Measurements from ENCODE around the gene NENF.
"Not testable (repeated sequence)": the region's sequence is repeated elsewhere in the genome, so short reads cannot be mapped to it uniquely, and the experiment has no call there.

Gene NENF

DNA sequence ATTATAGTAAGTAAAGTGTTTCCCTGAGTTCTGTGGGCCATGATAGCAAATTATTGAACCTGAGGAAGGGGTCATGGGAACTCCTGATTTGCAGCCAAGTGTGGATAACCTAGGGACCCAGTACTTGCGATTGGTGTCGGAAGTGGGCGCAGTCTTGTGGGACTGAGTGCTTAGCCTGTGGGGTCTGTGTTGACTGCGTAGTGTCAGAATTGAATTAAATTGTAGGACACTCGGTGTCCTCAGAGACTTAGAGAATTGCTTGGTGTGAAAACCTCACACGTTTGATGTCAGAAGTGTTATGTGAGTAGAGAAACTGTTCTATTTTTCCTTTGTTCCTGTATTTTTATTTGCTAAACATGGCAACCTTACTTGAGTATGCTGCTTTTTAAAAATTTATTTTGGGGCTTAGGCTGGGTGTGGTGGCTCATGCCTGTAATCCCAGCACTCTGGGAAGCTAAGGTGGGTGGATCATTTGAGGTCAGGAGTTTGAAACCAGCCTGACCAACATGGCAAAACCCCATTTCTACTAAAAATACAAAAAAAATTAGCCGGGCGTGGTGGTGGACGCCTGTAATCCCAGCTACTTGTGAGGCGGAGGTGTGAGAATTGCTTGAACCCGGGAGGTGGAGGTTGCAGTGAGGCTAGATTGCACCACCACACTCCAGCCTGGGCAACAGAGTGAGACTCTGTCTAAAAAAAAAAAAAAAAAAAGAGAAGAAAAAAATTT lies 48.2 kb downstream of the NENF start:
- in situ Hi-C loops (cut with MboI; ENCODE audit: low sequenced_read_pairs) = not testable (repeated sequence)

- in situ Hi-C loops (cut with MboI; ENCODE audit: low sequenced_read_pairs) = no loop called here
Measured at GRCh38 chr1:212481438-212481767, 48.7 kb downstream of the NENF start.

DNA sequence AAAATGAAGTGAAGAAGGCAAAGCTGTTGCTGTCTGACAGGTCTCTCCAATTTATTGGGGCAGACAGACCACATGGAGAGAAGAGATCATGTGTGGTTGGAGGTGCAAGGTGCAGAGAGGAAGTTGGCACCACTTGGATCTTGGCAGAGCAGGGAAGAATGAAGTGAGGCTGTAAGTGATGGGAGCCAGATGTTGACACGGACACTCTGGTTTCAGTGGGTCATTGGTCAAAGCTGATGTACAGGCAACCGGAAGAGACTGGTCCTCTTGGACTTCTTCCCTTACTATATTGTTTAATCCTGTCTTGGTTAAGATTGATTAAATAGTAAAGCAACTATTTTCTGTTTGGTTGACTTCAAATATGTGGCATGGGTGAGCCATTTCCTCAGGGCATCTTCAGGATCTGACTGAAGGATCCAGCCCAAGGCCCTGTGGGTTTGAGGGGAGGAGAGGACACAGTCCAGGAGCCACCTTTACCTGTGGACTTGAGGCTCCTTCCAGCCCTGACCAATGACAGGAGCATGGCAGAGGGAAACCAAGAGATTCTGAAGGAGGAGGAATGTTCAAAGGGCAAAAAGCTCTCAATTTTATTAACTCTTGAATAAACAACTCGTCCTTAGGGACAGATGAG lies 49.4 kb downstream of the NENF start:
- in situ Hi-C loops (cut with MboI; ENCODE audit: low sequenced_read_pairs) = no loop called here

DNA sequence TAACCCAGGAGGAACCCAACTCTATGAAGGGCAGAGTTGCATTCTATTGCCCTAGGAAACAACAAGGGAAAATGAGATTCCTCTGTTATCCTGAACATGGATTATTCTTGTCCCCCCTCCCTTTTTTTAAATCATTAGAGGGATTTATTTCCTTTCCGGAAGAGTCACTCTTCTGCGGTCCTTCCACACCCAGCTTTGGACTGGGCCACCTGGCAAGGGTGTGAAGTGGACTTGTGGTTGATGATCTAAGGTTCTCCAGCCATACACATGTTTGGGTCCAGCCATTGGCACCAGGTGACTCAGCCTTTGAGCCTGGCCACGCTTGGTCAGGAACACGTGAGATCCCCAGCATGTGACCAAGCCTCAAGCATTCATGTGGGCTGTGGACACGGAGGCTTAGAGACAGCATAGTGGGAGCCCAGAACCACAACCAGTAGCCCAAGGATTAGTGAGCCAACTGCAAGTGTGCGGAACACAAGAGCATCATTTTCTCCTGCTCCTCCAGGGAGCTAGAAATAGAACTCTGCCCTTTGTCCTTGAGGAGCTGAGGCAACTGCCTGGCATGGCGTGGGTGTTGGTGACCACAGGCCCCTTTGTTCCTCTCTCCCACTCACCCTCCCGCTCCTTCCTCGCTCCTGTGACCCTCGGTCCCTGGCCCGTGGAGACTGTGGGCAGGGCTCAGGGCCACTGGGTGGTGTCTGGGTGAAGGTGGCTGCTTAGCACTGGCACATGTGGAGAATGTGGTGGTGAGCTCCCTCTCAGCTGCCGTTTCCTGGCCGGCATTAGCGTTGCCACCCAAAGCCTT lies 50.1 kb downstream of the NENF start:
- in situ Hi-C loops (cut with MboI; ENCODE audit: low sequenced_read_pairs) = no loop called here

- in situ Hi-C loops (cut with MboI; ENCODE audit: low sequenced_read_pairs) = no loop called here
Measured at GRCh38 chr1:212484701-212485570, 52.2 kb downstream of the NENF start.

DNA sequence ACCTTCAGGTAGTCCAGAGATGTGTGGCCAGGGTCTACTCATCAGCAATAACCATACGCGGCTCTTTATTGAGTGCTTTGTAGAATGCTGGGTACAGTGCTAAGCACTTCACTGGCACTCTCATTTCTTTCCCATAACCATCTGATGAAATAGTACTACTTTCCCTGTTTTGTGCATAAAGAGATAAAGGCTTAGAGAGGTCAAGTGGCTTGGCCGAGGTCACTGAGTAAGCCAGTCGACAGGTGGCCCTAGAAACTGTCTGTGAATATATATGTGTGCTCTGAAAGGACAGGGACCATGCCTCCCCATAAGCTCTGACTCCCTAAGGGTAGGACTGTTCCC lies 52.8 kb downstream of the NENF start:
- in situ Hi-C loops (cut with MboI; ENCODE audit: low sequenced_read_pairs) = no loop called here

DNA sequence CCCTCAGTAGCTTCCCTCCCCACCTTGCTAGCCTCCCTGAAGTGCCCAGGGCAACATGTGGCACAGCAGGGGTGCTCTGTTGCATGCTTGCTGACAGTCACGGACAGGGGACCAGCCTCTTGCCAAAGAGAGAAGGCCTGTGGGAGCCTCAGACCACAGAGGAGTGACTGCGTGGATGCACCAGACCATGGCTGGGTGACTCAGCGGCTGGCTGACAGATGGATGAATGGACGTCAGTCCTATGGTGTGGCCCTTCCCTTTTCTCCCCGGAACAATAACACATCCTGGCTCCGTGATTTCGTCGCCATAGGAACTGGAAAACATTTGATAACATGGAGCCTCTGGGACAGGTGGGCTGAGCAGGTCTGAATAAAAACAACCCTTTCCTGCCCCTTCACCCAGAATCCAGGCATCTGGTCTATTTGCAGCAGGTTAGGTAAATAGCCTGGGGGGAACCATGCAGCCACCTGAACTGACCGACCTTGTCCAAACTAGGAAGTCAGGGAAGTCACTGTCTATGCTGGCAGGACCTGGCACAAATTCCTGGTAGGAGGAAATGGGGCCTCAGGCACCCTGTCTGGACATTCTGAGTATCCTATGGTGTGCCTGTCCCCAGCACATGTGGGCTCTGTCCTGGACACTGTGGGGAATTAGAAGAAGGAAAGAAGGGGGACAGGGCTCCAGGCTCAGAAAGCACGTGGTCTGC lies 53.3 kb downstream of the NENF start:
- in situ Hi-C loops (cut with MboI; ENCODE audit: low sequenced_read_pairs) = no loop called here

- in situ Hi-C loops (cut with MboI; ENCODE audit: low sequenced_read_pairs) = no loop called here
Measured at GRCh38 chr1:212486619-212486975, 53.9 kb downstream of the NENF start.

DNA sequence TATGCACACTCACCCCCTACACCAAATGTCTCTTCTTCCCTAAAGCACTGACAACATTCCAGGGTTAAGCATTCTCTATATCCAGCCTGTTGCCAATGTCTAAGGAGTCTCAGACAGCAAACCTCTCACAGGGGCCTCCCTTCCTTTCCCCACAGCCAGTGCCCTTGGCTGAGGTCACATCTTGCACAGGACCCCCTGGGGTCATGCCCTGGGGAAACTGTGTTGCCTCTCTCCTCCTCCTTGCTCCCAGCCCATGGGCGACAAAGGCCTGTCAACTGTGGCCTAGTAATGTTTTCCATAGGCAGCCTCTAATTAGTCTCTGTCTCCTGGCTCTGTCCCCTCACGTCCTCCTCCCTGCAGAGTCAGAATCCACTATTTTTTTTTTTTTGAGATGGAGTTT lies 54.6 kb downstream of the NENF start:
- in situ Hi-C loops (cut with MboI; ENCODE audit: low sequenced_read_pairs) = no loop called here

GRCh38 chr1:212487774-212488435 lies 55.2 kb downstream of the NENF start:
- in situ Hi-C loops (cut with MboI; ENCODE audit: low sequenced_read_pairs) = no loop called here

- in situ Hi-C loops (cut with MboI; ENCODE audit: low sequenced_read_pairs) = no loop called here
Measured at GRCh38 chr1:212488436-212489283, 55.9 kb downstream of the NENF start.

DNA sequence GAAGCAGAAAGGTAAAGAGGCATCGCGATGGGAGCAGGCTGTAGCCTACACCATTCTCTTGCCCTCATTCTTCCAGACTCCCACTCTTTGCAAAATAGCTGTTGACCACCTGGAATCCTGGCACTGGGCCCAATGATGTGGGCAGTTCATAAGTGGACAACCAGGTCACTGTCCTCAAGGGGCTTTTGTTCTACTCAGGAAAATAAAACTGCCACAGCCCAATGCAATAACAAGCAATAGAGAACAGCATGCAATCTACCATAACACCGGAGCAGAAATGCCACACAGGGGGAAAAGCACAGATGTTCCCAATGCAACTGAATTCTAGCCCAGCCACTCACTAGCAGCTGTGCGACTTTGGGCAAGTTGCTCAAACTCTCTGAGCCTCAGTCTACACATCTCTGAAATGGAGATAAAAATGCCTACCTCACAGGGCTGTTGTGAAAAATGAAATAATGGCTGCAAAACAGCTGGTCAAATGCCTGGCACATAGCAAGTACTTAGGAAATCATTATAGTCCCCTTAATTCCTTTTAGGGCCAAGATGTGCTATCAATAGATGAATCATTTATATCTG lies 56.7 kb downstream of the NENF start:
- in situ Hi-C loops (cut with MboI; ENCODE audit: low sequenced_read_pairs) = no loop called here

GRCh38 chr1:212490276-212490675 lies 57.6 kb downstream of the NENF start:
- in situ Hi-C loops (cut with MboI; ENCODE audit: low sequenced_read_pairs) = no loop called here

DNA sequence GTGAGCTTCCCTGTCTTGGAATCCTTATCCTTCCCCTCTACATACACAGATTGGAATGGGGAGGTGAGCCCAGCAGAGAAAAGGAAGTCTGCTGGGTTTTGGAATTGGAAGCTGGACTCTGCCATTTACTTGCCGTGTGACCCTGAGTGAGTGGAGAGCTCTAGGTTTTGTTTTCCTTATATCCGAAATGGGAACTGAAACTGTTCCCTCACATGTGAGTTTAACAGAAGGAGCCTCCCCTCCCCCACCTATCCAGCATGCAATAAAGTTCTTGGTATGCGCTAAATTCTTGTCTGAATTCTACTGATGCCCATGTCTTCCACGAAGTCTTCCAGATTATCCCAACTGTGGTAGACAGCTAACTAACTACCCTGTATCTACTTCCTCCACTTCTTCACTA lies 58.7 kb downstream of the NENF start:
- in situ Hi-C loops (cut with MboI; ENCODE audit: low sequenced_read_pairs) = no loop called here
